ENCODE data around the gene EFHD2.

DNA sequence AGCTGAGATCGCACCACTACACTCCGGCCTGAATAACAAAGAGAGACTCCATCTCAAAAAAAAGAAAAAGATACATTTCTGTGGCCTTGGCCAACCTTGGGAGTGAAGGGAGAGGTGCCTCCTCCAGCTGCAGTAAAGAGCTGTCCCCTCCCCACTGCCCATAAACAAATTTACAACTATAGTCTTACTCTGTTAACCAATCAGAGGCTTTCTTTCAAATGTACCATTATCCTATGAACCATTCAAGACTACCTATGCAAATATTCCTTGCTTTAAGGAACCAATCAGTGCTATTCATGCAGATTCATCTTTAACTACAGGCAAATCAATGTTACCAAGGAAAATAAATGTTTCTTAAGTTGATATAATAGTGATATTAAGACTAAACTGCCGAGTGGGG is 67.2 kb downstream of the EFHD2 start:
- TF ChIP-seq CTCF (IDR thresholded peaks at IDR 0.05) (no peak), POLR2A (IDR thresholded peaks at IDR 0.05) (no peak)

All from Peyer's patch (tissue), 4 donors.